ENCODE measurements around the gene KIF18A. TPM values are rescaled to one million over a fixed set of nuclear protein-coding genes. Genes with fewer than 3 reads are reported as not detected.

Gene KIF18A
- total RNA-seq, 1 experiment from 2014 or later, result 57.3 TPM

Other genes with a start within 250 kb of the KIF18A start
- 14.0 and 14.2 TPM in 2 replicates for gene METTL15, start 232 bp upstream of the KIF18A start, total RNA-seq (2014; rRNA removed; shearing (Covaris generic))